DMS153 (cell line): ENCODE data around the gene FOXC1.

Experiments
- DNase-seq: peaks from one replicate; lab custom pipeline; 2025; lab: John Stamatoyannopoulos, UW

FOXC1 gene

DNA sequence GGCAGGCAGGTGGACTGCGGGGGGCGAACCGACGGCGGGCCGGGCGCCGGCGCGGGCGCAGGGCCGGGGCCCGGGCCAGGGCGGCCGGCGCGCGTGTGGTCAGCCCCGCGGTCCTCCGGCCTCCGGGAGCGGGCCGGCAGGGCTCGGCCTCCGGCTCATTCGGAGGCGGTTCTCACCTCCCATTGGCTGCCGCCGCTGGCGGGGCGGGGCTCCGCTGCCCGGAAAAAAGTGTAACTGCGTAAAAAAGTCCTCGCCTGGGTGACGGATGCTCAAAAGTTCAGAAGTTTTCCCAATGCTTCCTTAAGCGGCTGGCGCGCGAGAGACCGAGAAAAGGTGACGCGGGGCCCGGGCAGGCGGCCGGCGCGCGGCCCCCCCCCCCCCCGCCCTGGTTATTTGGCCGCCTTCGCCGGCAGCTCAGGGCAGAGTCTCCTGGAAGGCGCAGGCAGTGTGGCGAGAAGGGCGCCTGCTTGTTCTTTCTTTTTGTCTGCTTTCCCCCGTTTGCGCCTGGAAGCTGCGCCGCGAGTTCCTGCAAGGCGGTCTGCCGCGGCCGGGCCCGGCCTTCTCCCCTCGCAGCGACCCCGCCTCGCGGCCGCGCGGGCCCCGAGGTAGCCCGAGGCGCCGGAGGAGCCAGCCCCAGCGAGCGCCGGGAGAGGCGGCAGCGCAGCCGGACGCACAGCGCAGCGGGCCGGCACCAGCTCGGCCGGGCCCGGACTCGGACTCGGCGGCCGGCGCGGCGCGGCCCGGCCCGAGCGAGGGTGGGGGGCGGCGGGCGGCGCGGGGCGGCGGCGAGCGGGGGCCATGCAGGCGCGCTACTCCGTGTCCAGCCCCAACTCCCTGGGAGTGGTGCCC is at the start of gene FOXC1:
Gene FOXC1, plus strand, starts transcription at position 268 of the 849 bp plus-strand sequence. Its CDS starts 531 bp downstream, at position 799.
- peak; percentile 34 for DNase-seq

DNA sequence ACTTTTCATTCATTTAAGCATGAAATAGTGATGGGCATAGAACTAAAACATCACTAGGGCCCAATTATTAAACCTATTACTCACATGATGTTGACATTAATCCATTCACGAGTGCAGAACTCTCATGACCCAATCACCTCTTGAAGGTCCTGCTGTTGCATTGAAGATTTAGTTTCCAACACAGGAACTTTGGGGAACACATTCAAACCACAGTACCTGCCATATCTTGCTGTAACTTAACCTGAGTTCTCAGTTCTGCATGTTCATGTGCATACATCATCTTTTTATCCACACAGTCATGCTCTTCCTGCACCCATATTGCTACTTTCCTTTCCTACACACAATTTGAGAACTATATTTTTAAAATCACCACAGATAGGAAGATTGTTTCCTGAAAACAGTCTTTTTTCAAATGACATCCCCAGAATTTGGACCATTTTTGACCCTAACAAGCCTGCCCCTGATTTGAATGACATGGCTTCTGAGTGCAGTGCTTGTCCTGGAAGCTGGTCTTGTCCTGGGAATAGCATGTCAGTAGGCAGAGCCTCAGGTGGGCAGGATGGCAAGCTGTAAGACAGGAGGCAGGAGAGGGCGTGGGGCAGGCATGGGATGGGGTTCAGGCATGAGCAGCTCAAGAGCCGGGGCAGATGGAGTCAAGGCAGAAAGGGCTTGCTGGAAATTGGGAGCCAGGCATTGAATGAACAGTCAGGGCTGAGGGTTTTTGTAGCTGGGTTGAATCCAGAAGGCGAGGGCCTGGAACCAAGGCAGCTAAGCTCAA is 49.2 kb upstream of the FOXC1 start:
- DNase-seq = no peak

DNA sequence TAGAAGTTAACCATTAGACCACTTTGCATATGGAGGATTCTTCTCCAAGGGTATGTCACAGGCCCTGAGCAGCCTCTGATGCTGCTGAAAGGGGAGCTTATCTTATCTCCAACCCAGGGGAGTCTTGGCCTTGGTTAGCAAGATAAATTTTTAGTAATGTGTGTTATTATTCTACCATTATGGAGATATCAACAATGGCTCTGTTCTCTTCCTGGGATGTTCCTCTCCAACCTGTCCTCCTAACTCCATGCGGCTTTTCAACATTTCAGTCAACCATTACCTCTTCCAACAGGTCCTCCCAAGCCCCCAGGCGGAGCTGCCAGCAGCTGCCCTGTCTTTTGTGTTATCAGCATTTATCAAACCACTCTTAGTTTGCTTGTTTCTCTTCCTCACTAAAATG is 48.4 kb upstream of the FOXC1 start:
- DNase-seq = no peak

GRCh38 chr6:1562171-1562955 is 47.4 kb upstream of the FOXC1 start:
- DNase-seq = no peak

DNA sequence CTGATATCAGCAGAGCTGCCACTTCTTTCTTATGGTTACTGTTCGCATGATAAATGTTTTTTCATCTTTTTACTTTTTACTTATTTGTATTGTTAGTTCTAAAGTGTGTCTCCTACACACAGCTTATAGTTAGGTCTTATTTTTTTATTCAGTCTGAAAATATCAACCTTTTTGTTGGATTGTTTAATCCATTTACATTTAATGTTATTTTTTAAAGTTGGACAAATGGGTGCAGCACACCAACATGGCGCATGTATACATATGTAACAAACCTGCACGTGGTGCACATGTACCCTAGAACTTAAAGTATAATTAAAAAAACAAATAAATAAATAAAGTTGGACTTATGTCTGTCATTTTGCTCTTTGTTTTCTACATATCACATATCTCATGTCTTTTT is 40.3 kb upstream of the FOXC1 start:
- no peak for DNase-seq

DNA sequence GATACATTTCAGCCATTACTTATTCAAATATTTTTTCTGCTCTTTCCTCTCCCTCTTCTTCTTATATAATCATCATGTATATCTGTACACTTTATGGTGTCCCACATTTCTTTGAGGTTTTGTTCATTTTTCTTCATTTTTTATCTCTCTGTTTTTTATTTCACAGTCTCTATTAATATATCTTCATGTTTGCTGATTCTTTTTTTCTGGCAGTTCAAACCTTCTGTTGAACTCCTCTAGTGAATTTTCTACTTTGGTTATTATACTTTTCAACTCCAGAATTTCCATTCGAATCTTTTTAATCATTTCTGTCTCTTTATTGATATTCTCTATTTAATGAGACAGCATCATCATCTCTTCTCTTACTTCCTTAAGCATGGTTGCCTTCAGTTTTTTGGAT is 38.9 kb upstream of the FOXC1 start:
- no peak for DNase-seq

GRCh38 chr6:1572892-1573291 is 36.8 kb upstream of the FOXC1 start:
- no peak for DNase-seq

- DNase-seq = no peak
Measured at GRCh38 chr6:1574083-1574761, 35.5 kb upstream of the FOXC1 start.

- DNase-seq = no peak
Measured at GRCh38 chr6:1574890-1575209, 34.9 kb upstream of the FOXC1 start.

- DNase-seq = no peak
Measured at GRCh38 chr6:1575210-1576041, 34.3 kb upstream of the FOXC1 start.

DNA sequence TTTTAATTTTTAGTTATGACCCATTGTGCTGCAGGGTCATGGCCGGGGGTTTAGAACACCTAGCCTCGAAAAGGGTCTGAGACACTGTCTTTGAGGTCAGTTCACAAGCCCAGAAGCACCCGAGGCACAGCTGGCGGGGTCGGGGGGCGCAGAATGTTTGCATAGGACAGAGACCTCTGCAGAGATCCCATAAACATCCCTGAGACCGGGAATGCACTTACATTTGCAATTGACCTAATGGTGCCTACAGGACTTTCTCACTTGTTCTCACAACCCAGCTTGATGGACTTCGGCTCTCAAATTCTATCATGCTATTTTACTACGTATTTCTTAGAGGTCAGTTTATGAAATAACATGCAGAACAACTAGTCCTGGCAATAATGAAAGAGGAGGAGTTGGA is 33.5 kb upstream of the FOXC1 start:
- no peak for DNase-seq

GRCh38 chr6:1576711-1577110 is 33.0 kb upstream of the FOXC1 start:
- DNase-seq = no peak

- no peak for DNase-seq
Measured at GRCh38 chr6:1577146-1577680, 32.5 kb upstream of the FOXC1 start.

GRCh38 chr6:1577896-1578745 is 31.6 kb upstream of the FOXC1 start:
- no peak for DNase-seq

- no peak for DNase-seq
Measured at GRCh38 chr6:1579096-1579495, 30.6 kb upstream of the FOXC1 start.

DNA sequence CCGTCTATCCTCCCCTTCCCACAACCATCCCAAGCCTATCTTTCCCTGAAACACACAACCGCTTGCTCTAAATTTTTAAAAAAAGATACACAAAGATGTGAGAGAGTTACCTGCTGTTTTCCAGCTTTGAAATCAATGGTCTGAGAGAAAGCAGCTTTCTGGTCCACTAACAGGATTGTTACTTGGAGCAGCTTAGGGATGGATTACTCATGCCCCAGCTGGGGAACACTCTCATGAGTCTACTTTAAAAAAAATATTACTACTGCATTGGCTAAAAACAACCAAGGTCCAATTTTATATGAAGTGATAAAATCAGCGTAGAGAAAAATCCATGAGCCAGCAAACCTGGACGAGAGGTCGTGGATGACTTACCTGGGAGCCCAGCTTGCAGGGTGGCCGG is 29.6 kb upstream of the FOXC1 start:
- DNase-seq = no peak

DNA sequence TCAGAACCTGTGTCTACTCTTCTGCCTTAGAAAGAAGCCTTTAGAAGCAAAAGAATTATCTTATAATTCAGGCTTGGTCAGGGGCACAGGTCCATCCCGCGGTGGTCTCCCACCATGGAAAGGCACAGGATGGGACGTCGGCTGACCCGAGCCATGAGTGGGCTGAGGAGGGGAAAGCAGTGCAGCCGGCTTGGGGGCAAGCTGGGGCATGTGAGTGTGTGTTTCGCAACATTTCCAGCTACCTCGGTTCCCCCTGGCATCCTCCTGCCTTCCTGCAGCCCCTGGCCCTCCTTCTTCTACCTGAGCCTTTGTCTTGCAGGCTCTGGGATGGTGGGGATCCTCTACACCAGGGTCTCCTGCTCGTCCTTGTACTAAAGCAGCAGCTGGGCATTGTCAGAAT is 29.1 kb upstream of the FOXC1 start:
- DNase-seq = no peak

DNA sequence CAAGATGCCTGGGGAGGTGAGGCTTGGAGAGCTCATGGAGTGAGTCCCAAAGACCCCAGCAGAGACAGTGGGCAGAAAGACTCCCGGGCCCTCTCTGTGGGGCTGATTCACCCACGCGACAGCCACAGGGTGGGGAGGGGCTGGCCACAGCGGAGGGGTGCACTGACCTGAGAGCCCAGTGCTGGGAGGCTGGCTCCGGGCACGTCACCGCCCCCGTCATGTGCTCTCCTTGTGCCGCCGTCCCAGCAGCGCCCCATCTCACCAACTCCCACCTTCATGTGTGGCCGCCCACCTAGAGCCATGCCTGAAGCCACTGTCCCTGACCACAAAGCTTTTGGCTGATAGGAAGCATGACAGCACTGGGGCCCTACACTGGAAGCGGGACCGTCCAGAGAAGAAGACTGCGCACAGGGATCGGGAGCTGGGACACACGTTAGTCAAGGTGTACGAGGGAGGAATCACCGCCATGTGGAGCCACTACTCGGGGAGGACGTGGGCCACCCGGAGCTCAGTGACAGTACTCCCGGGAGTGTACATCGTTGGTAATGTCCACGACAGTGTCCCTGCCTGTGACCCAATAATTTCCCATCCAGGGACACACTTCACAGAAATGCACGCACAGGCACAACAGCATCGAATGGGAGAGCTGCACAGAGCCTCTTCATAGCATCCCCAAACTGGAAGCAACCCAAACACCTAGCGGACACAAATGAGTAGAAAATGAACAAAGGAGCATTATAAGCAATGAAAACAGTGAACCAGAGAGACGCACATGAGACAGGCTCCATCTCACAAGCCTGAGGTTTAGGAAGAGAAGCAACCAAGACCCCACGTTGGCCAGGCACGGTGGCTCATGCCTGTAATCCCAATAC is 28.4 kb upstream of the FOXC1 start:
- no peak for DNase-seq

- no peak for DNase-seq
Measured at GRCh38 chr6:1584146-1584545, 25.6 kb upstream of the FOXC1 start.
